Hematopoietic multipotent progenitor cell treated with erythropoietin and hydrocortisone succinate and interleukin-3 and kit ligand, for 15 days (in vitro differentiated cells): ENCODE results near the gene UPK2.
"Not testable (repeated sequence)": the region's sequence is repeated elsewhere in the genome, so short reads cannot be mapped to it uniquely, and the experiment has no call there.

Source experiments
- DNase-seq: peaks from one replicate; pipeline ENCODE4 v3.0.0-alpha.2; 2015; ENCODE audit warnings: low spot score

Gene UPK2

GRCh38 chr11:118938491-118939403 lies 17.4 kb upstream of the UPK2 start:
- no peak for DNase-seq

DNA sequence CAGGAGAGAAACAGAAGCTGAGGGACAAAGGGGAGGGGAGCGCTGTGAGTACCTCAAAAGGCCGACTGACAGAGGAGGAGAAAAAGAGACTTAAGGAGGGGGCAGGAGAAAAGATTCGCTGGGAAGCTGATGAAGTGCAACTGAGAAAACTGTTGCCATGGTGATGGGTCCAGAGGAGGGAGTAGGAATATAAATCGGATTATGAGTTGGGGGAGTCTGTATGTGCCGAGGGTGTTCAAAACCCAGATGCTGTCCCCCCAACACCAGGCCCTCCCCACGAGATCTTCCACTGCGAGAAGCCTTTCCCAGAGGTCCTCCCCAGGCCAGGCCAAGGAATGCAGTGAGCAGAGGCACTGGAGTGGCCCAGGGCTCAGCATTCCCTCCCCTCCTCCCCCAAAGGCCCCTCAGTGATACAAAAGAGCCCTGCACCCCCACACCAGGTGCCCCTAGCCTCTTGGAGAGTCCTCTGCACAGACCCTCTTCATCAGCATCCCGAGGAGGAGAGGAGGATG lies 16.6 kb upstream of the UPK2 start:
- DNase-seq: no peak

DNA sequence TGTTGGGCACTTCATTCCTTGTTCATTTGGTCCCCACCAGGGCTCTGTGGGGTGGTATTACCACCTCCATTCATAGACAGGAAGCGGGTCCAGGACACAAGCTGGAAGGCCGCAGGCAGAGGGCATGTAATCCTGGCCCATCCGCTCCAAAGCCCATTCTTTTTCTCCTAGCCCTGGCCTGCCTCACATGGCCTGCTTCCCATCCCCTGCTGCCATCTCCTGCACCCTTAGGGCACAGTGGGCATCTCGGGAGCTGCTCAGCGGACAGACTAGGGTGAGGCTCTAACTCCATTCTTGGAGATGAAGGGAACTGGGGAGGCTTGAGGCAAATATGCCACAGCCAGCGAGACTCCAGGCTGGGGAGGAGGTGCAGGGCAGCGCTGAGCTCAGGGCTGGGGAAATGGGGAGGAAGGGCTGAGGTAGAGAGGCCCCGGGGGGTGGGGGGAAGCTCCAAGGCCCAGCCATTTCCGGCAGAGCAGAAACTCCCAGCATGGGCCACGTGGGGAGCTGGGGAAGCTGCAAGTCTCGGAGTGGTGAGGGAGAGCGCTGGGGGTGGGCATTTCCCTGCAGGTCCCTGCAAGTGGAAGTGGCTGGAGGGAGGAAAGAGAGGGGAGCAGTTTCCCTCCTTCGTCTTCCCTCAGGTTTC lies 16.0 kb upstream of the UPK2 start:
- DNase-seq: no peak

GRCh38 chr11:118947091-118947490 lies 9.0 kb upstream of the UPK2 start:
- no peak for DNase-seq

- DNase-seq: no peak
Measured at GRCh38 chr11:118948000-118948399, 8.1 kb upstream of the UPK2 start.

DNA sequence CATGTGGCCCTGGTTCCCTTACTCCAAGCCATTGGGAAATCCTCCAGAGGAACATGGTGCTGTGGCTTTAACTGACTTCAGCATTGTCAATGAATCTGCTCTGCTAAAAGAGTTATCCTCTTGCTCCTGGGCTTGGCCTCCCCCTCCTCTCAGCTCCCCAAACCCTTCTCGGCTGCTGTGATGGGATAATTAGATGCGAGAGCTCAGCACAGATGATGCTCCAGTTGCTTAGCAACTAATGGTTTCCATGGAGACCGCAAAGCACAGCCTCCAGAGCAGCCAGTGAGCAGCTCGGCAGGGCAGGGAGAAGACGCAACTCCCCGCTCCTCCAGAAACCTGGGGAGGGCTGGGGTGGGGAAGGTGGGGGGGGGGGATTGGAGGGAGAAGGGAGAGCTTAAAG lies 2.8 kb upstream of the UPK2 start:
- DNase-seq: no peak

- not testable (repeated sequence) for DNase-seq
Measured at GRCh38 chr11:118953976-118954375, 2.1 kb upstream of the UPK2 start.

- no peak for DNase-seq
Measured at GRCh38 chr11:118956847-118957469, 860 bp downstream of the UPK2 start.

GRCh38 chr11:118957549-118957948 lies 1.5 kb downstream of the UPK2 start:
- no peak for DNase-seq

DNA sequence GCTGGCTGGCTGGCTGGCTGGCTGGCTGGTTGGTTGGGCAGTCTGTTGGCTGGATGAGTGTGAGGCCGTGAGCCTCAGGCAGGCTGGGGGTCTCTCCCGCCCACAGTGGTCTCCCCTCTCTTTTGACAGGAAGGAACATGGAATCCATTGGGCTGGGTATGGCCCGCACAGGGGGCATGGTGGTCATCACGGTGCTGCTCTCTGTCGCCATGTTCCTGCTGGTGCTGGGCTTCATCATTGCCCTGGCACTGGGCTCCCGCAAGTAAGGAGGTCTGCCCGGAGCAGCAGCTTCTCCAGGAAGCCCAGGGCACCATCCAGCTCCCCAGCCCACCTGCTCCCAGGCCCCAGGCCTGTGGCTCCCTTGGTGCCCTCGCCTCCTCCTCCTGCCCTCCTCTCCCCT lies 1.9 kb downstream of the UPK2 start:
- no peak for DNase-seq

GRCh38 chr11:118958577-118958976 lies 2.5 kb downstream of the UPK2 start:
- no peak for DNase-seq

GRCh38 chr11:118961189-118961588 lies 5.1 kb downstream of the UPK2 start:
- DNase-seq: no peak

DNA sequence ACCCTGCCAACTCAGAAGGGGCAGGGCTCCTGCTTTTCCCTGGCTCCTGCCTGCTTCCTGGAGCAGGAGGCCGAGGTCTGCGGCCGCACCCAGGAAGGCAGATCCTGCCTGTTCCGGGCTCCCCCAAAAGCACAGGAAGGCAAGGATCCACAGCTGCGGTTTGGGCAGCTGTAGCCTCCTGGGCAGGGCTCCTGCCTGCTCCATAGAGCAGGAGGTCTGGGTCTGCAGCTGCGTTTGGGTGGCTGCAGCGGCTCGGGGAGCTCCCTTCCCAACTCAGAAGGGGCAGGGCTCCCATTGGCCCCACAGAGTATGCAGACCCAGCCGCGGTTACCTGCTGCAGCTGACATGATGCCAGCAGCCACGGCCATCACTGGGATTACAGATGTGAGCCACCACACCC lies 5.5 kb downstream of the UPK2 start:
- no peak for DNase-seq

DNA sequence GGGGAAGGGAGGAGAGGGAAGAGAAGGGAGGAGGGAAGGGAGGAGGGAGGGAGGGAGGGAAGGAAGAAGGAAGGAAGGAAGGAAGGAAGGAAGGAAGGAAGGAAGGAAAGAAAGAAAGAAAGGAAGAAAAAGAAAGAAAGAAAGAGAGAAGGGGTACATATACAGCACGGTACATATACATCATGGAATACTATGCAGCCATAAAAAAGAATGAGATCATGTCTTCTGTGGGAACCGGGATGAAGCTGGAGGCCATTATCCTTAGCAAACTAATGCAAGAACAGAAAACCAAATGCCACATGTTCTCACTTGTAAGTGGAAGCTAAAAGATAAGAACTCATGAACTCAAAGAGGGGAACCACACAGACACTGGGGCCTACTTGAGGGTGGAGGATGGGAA lies 13.4 kb downstream of the UPK2 start:
- DNase-seq: not testable (repeated sequence)

DNA sequence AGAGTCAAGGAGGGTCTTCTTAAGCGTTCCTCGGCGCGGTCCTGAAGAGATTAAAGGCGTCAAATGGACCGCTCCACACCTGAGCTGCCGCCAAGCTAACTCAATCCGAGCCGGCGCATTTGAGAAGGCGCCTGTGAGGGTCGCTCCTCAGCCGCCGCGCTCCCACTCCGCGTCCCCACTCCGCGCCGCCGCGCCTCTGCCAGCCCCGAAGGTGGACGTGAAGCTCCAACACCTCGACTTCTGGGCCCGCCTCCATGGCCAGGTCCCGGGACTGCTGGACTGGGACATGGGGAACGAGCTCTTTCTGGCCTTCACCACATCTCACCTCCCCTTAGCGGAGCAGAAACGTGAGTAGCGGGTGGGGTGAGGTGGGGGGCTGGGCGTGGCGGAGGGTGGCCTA lies 15.5 kb downstream of the UPK2 start, which contains the start of gene FOXR1:
Gene FOXR1, plus strand, starts transcription at position 116 of the 400 bp plus-strand sequence. Its CDS starts 171 bp downstream, at position 287.
- DNase-seq: no peak

- no peak for DNase-seq
Measured at GRCh38 chr11:118973985-118974384, 17.9 kb downstream of the UPK2 start.

GRCh38 chr11:118975771-118976709 lies 19.9 kb downstream of the UPK2 start:
- no peak for DNase-seq

DNA sequence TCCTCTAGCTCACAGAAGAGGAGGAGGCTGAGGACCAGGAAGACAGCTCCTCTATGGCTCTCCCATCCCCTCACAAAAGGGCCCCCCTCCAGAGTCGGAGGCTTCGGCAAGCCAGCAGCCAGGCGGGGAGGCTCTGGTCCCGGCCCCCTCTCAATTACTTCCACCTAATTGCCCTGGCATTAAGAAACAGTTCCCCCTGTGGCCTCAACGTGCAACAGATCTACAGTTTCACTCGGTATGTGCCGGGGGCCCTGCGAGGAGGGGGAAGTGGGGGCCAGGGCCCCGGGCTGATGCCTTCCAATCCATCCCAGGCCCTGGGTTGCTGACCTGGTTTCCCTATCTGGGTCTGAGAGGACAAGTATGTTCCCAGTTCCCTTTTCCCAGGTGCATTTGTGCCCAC lies 23.3 kb downstream of the UPK2 start:
- no peak for DNase-seq

DNA sequence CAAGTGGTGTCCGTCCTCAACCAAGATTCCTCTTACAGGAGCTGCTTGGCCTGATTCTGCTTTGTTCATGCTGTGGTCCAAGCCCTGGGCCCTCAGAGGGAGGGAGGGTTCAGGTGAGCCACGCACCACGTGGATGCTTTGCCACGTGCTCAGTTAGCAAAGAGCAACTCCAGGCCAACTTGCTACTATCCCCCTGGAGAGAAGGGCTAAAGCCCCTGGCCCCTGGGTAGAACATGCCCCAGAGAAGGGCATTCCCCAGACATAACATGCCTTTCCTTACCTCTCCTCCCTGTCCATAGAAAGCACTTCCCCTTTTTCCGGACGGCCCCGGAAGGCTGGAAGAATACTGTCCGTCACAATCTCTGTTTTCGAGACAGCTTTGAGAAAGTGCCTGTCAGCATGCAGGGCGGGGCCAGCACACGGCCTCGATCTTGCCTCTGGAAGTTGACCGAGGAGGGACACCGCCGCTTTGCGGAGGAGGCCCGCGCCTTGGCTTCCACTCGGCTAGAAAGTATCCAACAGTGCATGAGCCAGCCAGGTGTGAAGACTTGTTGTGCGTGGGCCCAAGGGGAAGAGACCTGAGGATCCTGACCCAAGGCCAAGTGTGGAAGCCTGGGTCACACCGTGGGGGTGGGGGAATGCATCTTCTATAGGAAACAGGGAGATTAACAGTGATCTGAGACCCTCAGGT lies 24.2 kb downstream of the UPK2 start:
- no peak for DNase-seq

GRCh38 chr11:118984337-118984736 lies 28.2 kb downstream of the UPK2 start:
- not testable (repeated sequence) for DNase-seq

DNA sequence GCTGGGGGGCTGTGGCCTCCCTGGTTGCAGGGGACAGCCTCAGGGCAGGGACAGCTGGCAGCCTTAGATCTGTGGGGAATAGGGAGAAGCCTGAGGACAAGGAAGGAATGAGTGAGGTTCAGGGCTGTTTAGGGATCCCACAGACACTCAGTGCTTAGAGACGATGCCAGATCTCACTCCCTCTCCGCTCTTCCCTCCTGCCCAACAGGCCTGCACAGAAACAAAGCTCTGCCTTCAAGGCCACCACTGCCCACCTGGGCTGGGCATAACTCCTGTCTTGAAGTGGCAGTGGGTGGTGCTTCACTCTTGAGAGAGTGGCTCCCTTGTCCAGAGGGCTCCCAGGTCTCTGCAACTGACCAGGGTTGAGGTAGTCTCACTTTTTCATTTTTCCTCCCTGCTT lies 28.7 kb downstream of the UPK2 start:
- no peak for DNase-seq
